Lower leg skin (tissue), 3 donors: ENCODE measurements around the gene CCDC88C.

Experiments
- POLR2A ChIP-seq, 2 donors: fragments of 450-650 bp; IDR thresholded peaks; one replicate each; pipeline ENCODE4 v1.6.1; 2016 to 2017; ENCODE audit warnings: antibody characterized with exemption in 2 of 2, mild to moderate bottlenecking in 1 of 2, moderate library complexity in 1 of 2
- TF ChIP-seq, protein P1 (sequence below), 3 donors: fragments of 450-650 bp; IDR thresholded peaks; one replicate each; pipeline ENCODE4 v1.5.1; 2016; ENCODE audit warnings: antibody characterized with exemption in 3 of 3, mild to moderate bottlenecking in 3 of 3, moderate library complexity in 2 of 3

DNA sequence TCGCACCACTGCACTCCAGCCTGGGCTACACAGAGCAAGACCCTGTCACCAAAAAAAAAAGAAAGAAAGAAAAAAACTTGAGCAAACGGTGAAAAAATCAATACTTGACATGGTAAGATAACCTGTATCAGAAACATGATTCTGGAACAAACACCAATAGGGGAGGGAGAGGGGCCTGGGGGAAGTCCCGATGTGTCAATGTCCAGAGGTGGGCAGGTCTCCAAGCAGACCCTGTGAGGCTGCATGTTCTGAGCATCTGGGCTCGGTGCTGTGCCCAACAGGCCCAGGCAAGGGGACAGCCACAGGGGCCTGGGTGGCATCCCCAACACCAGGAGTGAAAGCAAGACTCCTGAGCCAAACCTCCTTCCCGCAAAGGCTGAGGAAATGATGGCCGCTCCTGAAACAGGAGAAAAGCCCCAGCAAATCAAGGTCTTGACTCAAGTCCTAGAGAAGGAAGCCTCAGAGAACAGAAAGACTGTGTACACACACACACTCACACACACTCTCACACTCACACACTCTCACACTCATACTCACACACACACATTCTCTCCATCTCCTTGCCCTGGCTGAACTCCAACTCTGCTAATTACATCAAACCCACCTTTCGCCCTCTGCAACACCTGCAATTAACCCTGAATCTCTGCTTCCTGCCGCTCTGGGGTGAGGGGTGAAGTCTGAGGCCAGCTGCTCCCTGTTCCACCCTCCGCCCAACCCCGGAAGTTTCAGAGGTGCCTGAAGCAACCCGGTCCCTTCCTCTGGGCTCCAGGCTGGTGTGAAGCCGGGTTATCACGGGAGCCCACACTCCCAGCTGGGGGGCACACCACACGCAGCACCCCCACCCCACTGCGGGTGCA is 20.4 kb downstream of the CCDC88C start:
- TF ChIP-seq POLR2A (IDR thresholded peaks at IDR 0.05) = no peak
- TF ChIP-seq, protein P1, sequence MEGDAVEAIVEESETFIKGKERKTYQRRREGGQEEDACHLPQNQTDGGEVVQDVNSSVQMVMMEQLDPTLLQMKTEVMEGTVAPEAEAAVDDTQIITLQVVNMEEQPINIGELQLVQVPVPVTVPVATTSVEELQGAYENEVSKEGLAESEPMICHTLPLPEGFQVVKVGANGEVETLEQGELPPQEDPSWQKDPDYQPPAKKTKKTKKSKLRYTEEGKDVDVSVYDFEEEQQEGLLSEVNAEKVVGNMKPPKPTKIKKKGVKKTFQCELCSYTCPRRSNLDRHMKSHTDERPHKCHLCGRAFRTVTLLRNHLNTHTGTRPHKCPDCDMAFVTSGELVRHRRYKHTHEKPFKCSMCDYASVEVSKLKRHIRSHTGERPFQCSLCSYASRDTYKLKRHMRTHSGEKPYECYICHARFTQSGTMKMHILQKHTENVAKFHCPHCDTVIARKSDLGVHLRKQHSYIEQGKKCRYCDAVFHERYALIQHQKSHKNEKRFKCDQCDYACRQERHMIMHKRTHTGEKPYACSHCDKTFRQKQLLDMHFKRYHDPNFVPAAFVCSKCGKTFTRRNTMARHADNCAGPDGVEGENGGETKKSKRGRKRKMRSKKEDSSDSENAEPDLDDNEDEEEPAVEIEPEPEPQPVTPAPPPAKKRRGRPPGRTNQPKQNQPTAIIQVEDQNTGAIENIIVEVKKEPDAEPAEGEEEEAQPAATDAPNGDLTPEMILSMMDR (IDR thresholded peaks at IDR 0.05) = no peak
